Neutrophil (primary cell): ENCODE data around the gene LONP1.

Experiments used
- H3K27ac ChIP-seq: fragments of 200-600 bp; sonication (generic); 2 replicates; pipeline ENCODE4 v1.5.1; 2016; ENCODE audit warnings: mild to moderate bottlenecking, moderate library complexity
- H3K27me3 ChIP-seq: fragments of 200-600 bp; sonication (generic); 2 replicates; pipeline ENCODE4 v1.6.0; 2016; ENCODE audit warnings: mild to moderate bottlenecking
- H3K36me3 ChIP-seq: fragments of 200-600 bp; sonication (generic); 2 replicates; pipeline ENCODE4 v1.5.1; 2017
- H3K4me1 ChIP-seq, 2 experiments: fragments of 200-600 bp in 1 of 2; sonication (generic) in 1 of 2; 1 replicate in 1 of 2; 2 replicates in 1 of 2; pipeline versions ENCODE4 v1.5.1 to v1.6.1; 2013 to 2016; ENCODE audit warnings: low read depth in 1 of 2, low read length in 1 of 2, mild to moderate bottlenecking in 1 of 2, moderate library complexity in 1 of 2; ENCODE audit not compliant: control insufficient read depth in 1 of 2, insufficient read depth in 1 of 2
- H3K4me3 ChIP-seq, 2 experiments: fragments of 200-600 bp in 1 of 2; sonication (generic) in 1 of 2; 1 replicate in 1 of 2; 2 replicates in 1 of 2; pipeline ENCODE4 v1.5.1; 2013 to 2016; ENCODE audit warnings: low read depth in 1 of 2, low read length in 1 of 2, mild to moderate bottlenecking in 1 of 2, moderate library complexity in 1 of 2
- H3K9me3 ChIP-seq: fragments of 200-600 bp; sonication (generic); 2 replicates; pipeline ENCODE4 v1.5.1; 2016
- CTCF ChIP-seq: fragments of 200-600 bp; sonication (generic); IDR thresholded peaks from 2 replicates; pipeline ENCODE4 v1.5.1; 2016; ENCODE audit warnings: antibody characterized with exemption

LONP1 gene

GRCh38 chr19:5674714-5675113 is 45.2 kb downstream of the LONP1 start:
- no peak overlapping the region for H3K4me3 ChIP-seq
- no peak for TF ChIP-seq CTCF
- H3K36me3 ChIP-seq, result peaks cover 24% of the 10 kb centered on the region
- H3K4me1 ChIP-seq, result peaks cover 4 to 9% of the 10 kb centered on the region in 2 experiments
- no peak overlapping the region for H3K27ac ChIP-seq
- no peaks in the 10 kb centered on the region for H3K27me3 ChIP-seq
- H3K9me3 ChIP-seq, result no peaks in the 10 kb centered on the region

GRCh38 chr19:5673752-5674151 is 46.2 kb downstream of the LONP1 start:
- Histone ChIP-seq H3K9me3 (no peaks in the 10 kb centered on the region), H3K27ac (no peak overlapping the region), H3K36me3 (peaks cover 33% of the 10 kb centered on the region), H3K4me1 (peaks cover 5 to 8% of the 10 kb centered on the region in 2 experiments), H3K27me3 (no peaks in the 10 kb centered on the region), H3K4me3 (no peak overlapping the region)
- no peak for TF ChIP-seq CTCF

GRCh38 chr19:5672708-5673459 is 47.1 kb downstream of the LONP1 start:
- Histone ChIP-seq H3K4me3 (no peak overlapping the region), H3K4me1 (peaks cover 5 to 8% of the 10 kb centered on the region in 2 experiments), H3K9me3 (no peaks in the 10 kb centered on the region), H3K27ac (no peak overlapping the region), H3K36me3 (peaks cover 40% of the 10 kb centered on the region), H3K27me3 (no peaks in the 10 kb centered on the region)
- TF ChIP-seq CTCF, result no peak

GRCh38 chr19:5671600-5671999 is 48.3 kb downstream of the LONP1 start:
- H3K27me3 ChIP-seq, result no peaks in the 10 kb centered on the region
- peaks cover 5 to 8% of the 10 kb centered on the region in 2 experiments for H3K4me1 ChIP-seq
- peaks cover 53% of the 10 kb centered on the region for H3K36me3 ChIP-seq
- no peak for TF ChIP-seq CTCF
- no peak overlapping the region for H3K27ac ChIP-seq
- no peak overlapping the region for H3K4me3 ChIP-seq
- H3K9me3 ChIP-seq, result no peaks in the 10 kb centered on the region

- H3K27ac ChIP-seq, result peak overlapping the region; percentile 57
- peaks cover 77% of the 10 kb centered on the region for H3K36me3 ChIP-seq
- H3K4me1 ChIP-seq, result peaks cover 5 to 8% of the 10 kb centered on the region in 2 experiments
- H3K4me3 ChIP-seq, result no peak overlapping the region
- no peaks in the 10 kb centered on the region for H3K27me3 ChIP-seq
- no peak for TF ChIP-seq CTCF
- no peaks in the 10 kb centered on the region for H3K9me3 ChIP-seq
Observed at GRCh38 chr19:5669212-5669611, 50.7 kb downstream of the LONP1 start.
